ENCODE results near the gene MYO6. TPM values are rescaled to one million over a fixed set of nuclear protein-coding genes. Genes with fewer than 3 reads are reported as not detected.

Gene MYO6
- total RNA-seq, 2 experiments from 2014 or later = 1.1 to 1.3 TPM

DNA sequence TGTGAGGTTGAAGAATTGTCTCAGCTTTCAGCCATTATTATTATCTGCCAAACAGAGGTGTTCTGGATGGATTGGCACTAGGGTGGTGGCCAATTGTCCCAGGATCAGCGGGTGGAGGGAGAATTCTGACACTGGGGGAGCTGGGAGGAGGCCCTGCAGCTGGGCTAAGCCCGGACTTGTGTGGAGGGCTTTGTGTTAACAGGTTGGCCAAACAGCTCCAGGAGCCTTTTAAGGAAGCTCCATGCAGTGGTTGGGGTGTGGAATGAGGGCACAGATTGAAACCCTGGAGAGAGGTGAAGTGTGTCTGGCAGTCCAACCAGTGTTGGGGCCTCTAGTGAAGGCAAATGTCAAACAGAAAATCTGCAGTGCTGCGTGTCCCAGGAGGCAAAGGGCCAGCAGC lies 187.6 kb downstream of the MYO6 start:
- no peak for DNase-seq
- POLR2A ChIA-PET = no interaction called here
- Mint-ChIP-seq H3K27me3 (peaks cover 22% of the 10 kb centered on the region), H3K4me1 (peaks cover 7% of the 10 kb centered on the region), H3K36me3 (ENCODE audit: low read depth) (no peaks in the 10 kb centered on the region), H3K4me3 (no peak overlapping the region), H3K9me3 (ENCODE audit: low read depth) (no peaks in the 10 kb centered on the region), H3K27ac (no peak overlapping the region)
- intact Hi-C loops (cut with DNase I, micrococcal nuclease) = loop anchor here (5.0 kb wide), 2 partner anchors 926 to 1521 kb away; no protein-coding TSS in a partner anchor
- CTCF ChIA-PET = interaction anchor here (0.6 kb wide), 1 partner anchor 520 kb away, joined by 5 read pairs; no protein-coding TSS in a partner anchor
- no peak for ATAC-seq

DNA sequence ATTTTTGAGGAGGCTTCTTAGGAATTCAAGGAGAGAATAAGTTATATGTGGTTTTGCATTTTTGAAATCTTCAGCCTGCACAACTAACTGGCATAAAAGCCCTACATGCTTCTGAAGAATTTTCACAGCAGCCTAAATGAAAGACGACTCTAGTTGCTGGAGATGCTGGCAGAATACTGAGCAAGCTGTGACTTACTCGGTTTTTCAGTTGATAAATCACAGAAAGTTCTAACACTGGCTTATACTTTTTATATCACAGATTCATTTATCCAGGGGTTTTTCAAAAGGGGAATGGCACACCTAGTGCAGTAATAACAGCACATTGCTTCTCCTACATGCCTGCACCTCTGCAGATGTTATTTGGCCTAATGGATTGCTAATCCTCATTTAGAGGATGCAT lies 188.8 kb downstream of the MYO6 start:
- Mint-ChIP-seq H3K27me3 (peaks cover 22% of the 10 kb centered on the region), H3K4me3 (no peak overlapping the region), H3K27ac (no peak overlapping the region), H3K4me1 (peaks cover 7% of the 10 kb centered on the region), H3K36me3 (ENCODE audit: low read depth) (no peaks in the 10 kb centered on the region), H3K9me3 (ENCODE audit: low read depth) (no peaks in the 10 kb centered on the region)
- DNase-seq = no peak
- intact Hi-C loops (cut with DNase I, micrococcal nuclease) = loop anchor here (5.0 kb wide), 2 partner anchors 924 to 1519 kb away; no protein-coding TSS in a partner anchor
- POLR2A ChIA-PET = no interaction called here
- CTCF ChIA-PET = interaction anchor here (0.6 kb wide), 1 partner anchor 449 kb away, joined by 3 read pairs; no protein-coding TSS in a partner anchor
- ATAC-seq = no peak

- CTCF ChIA-PET = no interaction called here
- Mint-ChIP-seq H3K27ac (no peak overlapping the region), H3K4me1 (no peaks in the 10 kb centered on the region), H3K27me3 (peaks cover 12% of the 10 kb centered on the region), H3K4me3 (no peak overlapping the region), H3K9me3 (ENCODE audit: low read depth) (no peaks in the 10 kb centered on the region), H3K36me3 (ENCODE audit: low read depth) (no peaks in the 10 kb centered on the region)
- DNase-seq = no peak
- POLR2A ChIA-PET = no interaction called here
- intact Hi-C loops (cut with DNase I, micrococcal nuclease) = no loop called here
- ATAC-seq = no peak
Measured at GRCh38 chr6:75940564-75940963, 191.5 kb downstream of the MYO6 start.

- CTCF ChIA-PET = no interaction called here
- no peaks in the 10 kb centered on the region for H3K4me1 Mint-ChIP-seq
- no peaks in the 10 kb centered on the region for H3K36me3 Mint-ChIP-seq (ENCODE audit: low read depth)
- no peak overlapping the region for H3K4me3 Mint-ChIP-seq
- H3K27me3 Mint-ChIP-seq = peaks cover 8% of the 10 kb centered on the region
- no peak overlapping the region for H3K27ac Mint-ChIP-seq
- ATAC-seq = no peak
- DNase-seq = no peak
- no peaks in the 10 kb centered on the region for H3K9me3 Mint-ChIP-seq (ENCODE audit: low read depth)
- POLR2A ChIA-PET = no interaction called here
- intact Hi-C loops (cut with DNase I, micrococcal nuclease) = no loop called here
Measured at GRCh38 chr6:75941509-75941908, 192.5 kb downstream of the MYO6 start.

DNA sequence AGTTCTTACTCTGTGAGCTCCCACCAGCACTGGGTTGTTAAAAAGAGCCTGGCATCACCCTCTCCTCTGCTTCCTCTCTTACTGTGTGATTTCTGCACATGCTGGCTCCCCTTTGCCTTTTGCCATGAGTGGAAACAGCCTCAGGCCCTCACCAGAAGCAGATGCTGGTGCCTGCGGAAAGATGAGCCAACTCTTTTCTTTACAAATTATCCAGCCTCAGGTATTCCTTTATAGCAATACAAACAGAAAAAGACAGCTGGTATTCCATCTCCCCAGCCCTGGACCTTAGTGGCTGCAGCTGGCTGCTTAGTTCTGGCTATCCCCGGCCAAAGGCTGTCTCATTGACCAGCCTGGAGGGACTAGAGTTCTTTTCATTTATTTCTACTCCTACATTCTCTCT lies 194.3 kb downstream of the MYO6 start:
- Mint-ChIP-seq H3K36me3 (ENCODE audit: low read depth) (no peaks in the 10 kb centered on the region), H3K4me1 (no peaks in the 10 kb centered on the region), H3K27me3 (peaks cover 4% of the 10 kb centered on the region), H3K9me3 (ENCODE audit: low read depth) (no peaks in the 10 kb centered on the region), H3K4me3 (no peak overlapping the region), H3K27ac (no peak overlapping the region)
- DNase-seq = no peak
- POLR2A ChIA-PET = no interaction called here
- ATAC-seq = no peak
- CTCF ChIA-PET = no interaction called here
- intact Hi-C loops (cut with DNase I, micrococcal nuclease) = no loop called here

- intact Hi-C loops (cut with DNase I, micrococcal nuclease) = no loop called here
- no peaks in the 10 kb centered on the region for H3K36me3 Mint-ChIP-seq (ENCODE audit: low read depth)
- no peak overlapping the region for H3K27ac Mint-ChIP-seq
- ChIA-PET POLR2A (no interaction called here), CTCF (interaction anchor here (0.8 to 1.3 kb wide), 2 partner anchors 11 to 53 kb away, joined by 3 to 5 read pairs; no protein-coding TSS in a partner anchor)
- H3K9me3 Mint-ChIP-seq (ENCODE audit: low read depth) = no peaks in the 10 kb centered on the region
- ATAC-seq (no peak), DNase-seq (no peak)
- H3K4me3 Mint-ChIP-seq = no peak overlapping the region
- no peaks in the 10 kb centered on the region for H3K27me3 Mint-ChIP-seq
- H3K4me1 Mint-ChIP-seq = no peaks in the 10 kb centered on the region
Measured at GRCh38 chr6:75946146-75946831, 197.2 kb downstream of the MYO6 start.

DNA sequence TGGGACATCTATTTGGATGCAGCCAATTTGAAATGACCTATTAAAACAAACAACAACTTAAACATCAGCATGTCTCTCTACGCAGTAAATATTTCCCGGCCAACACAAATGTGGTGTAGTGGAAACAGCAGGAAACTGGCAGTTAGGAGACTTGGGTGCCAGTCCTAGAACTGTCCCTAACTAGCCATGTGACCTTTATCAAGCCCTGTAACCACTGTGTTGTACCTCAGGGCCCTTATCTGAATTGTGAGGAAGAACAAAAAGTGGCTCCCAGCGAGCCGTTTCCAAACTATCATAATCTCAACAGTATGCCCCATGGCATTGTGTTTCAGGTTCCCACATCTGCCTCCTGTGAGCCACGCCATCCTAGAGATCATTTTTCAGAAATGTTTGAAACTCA lies 198.9 kb downstream of the MYO6 start:
- no peak for ATAC-seq
- ChIA-PET CTCF (no interaction called here), POLR2A (no interaction called here)
- DNase-seq = no peak
- Mint-ChIP-seq H3K4me3 (no peak overlapping the region), H3K9me3 (ENCODE audit: low read depth) (no peaks in the 10 kb centered on the region), H3K4me1 (no peaks in the 10 kb centered on the region), H3K27me3 (no peaks in the 10 kb centered on the region), H3K36me3 (ENCODE audit: low read depth) (no peaks in the 10 kb centered on the region), H3K27ac (no peak overlapping the region)
- intact Hi-C loops (cut with DNase I, micrococcal nuclease) = no loop called here

DNA sequence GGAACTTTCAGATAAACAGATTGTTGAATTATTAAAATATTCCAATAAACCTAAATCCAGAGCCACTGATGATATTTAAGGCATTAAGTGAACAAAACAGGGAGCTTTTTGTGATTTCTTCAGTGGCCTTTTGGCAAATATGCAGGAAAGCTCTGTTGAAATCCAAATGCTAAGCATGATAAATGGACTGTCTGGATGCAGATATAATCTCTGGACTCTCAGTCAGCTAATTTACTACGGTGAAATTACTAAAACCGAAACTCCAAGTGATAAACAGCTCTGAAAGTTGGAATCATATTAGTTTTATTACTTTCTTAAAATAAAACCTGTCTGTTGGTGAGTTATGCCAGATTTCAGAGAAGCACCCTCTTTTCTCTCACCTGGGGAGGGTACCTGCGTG lies 203.1 kb downstream of the MYO6 start:
- POLR2A ChIA-PET = no interaction called here
- Mint-ChIP-seq H3K4me3 (no peak overlapping the region), H3K27me3 (no peaks in the 10 kb centered on the region), H3K9me3 (ENCODE audit: low read depth) (no peaks in the 10 kb centered on the region), H3K27ac (no peak overlapping the region), H3K36me3 (ENCODE audit: low read depth) (no peaks in the 10 kb centered on the region), H3K4me1 (no peaks in the 10 kb centered on the region)
- intact Hi-C loops (cut with DNase I, micrococcal nuclease) = no loop called here
- ATAC-seq = no peak
- no peak for DNase-seq
- CTCF ChIA-PET = no interaction called here

DNA sequence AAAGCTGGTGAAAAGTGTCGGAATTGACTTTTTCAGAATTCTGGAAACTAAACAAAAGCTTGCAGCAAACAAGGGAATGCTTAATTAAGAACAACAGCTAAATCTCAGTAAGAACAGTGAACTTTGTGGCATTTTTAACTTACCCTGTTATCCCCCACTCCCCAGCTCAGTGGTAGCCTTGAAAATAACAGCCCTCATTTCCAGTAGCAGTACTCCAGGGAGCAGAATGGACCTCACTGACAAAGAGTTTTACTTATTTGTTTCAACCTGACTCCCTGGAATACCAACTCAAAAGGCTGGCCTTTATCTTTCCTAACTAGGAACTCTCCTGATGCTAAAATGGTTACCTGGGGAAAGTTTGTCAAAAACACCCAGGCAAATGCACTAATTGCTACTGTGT lies 214.5 kb downstream of the MYO6 start:
- intact Hi-C loops (cut with DNase I, micrococcal nuclease) = no loop called here
- no peaks in the 10 kb centered on the region for H3K27me3 Mint-ChIP-seq
- no peak overlapping the region for H3K27ac Mint-ChIP-seq
- no peak overlapping the region for H3K4me3 Mint-ChIP-seq
- DNase-seq (no peak), ATAC-seq (no peak)
- POLR2A ChIA-PET = no interaction called here
- no peaks in the 10 kb centered on the region for H3K4me1 Mint-ChIP-seq
- H3K9me3 Mint-ChIP-seq (ENCODE audit: low read depth) = no peaks in the 10 kb centered on the region
- no peaks in the 10 kb centered on the region for H3K36me3 Mint-ChIP-seq (ENCODE audit: low read depth)
- CTCF ChIA-PET = no interaction called here

DNA sequence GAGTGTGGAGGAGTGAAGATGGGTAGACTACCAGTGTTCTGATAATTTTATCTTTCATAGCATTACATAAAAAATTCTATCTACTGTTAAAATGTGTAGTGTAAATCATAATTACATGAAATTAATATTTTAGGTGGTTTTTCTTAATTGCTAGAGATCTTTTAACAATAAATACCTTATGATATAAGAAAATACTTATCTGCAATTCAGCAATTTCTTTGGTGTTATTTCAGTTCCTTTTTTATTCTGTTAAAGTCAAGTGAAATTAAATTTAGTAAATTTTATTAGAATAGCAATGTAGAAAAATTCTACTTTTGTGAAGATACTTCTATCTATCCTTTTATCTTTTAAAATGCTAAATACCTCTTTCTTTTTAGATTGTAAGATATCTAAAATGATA lies 219.1 kb downstream of the MYO6 start:
- ChIA-PET POLR2A (no interaction called here), CTCF (no interaction called here)
- no peaks in the 10 kb centered on the region for H3K4me1 Mint-ChIP-seq
- no peak for DNase-seq
- no peak for ATAC-seq
- H3K4me3 Mint-ChIP-seq = no peak overlapping the region
- no peak overlapping the region for H3K27ac Mint-ChIP-seq
- no peaks in the 10 kb centered on the region for H3K36me3 Mint-ChIP-seq (ENCODE audit: low read depth)
- no peaks in the 10 kb centered on the region for H3K9me3 Mint-ChIP-seq (ENCODE audit: low read depth)
- intact Hi-C loops (cut with DNase I, micrococcal nuclease) = no loop called here
- H3K27me3 Mint-ChIP-seq = no peaks in the 10 kb centered on the region
